Bronchus fibroblast of lung (primary cell): ENCODE data around the gene MMP2. TPM values are rescaled to one million over a fixed set of nuclear protein-coding genes. Genes with fewer than 3 reads are reported as not detected.

Source experiments
- total RNA-seq: library from RNA; depleted of rRNA; stranded (reverse); fragments of >200 nt; gene quantifications from 2 replicates; pipeline ENCODE4 v1.2.3, GENCODE V29; 2015

MMP2 gene
- 99.7 and 101 TPM in 2 replicates for total RNA-seq

DNA sequence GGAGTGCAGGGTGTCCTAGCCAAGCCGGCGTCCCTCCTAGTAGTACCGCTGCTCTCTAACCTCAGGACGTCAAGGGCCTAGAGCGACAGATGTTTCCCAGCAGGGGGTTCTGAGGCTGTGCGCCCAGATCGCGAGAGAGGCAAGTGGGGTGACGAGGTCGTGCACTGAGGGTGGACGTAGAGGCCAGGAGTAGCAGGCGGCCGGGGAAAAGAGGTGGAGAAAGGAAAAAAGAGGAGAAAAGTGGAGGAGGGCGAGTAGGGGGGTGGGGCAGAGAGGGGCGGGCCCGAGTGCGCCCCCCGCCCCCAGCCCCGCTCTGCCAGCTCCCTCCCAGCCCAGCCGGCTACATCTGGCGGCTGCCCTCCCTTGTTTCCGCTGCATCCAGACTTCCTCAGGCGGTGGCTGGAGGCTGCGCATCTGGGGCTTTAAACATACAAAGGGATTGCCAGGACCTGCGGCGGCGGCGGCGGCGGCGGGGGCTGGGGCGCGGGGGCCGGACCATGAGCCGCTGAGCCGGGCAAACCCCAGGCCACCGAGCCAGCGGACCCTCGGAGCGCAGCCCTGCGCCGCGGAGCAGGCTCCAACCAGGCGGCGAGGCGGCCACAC, at the start of gene MMP2:
Gene MMP2, plus strand, starts transcription at position 372 of the 603 bp plus-strand sequence. CDS start 282 bp downstream, outside the sequence.

DNA sequence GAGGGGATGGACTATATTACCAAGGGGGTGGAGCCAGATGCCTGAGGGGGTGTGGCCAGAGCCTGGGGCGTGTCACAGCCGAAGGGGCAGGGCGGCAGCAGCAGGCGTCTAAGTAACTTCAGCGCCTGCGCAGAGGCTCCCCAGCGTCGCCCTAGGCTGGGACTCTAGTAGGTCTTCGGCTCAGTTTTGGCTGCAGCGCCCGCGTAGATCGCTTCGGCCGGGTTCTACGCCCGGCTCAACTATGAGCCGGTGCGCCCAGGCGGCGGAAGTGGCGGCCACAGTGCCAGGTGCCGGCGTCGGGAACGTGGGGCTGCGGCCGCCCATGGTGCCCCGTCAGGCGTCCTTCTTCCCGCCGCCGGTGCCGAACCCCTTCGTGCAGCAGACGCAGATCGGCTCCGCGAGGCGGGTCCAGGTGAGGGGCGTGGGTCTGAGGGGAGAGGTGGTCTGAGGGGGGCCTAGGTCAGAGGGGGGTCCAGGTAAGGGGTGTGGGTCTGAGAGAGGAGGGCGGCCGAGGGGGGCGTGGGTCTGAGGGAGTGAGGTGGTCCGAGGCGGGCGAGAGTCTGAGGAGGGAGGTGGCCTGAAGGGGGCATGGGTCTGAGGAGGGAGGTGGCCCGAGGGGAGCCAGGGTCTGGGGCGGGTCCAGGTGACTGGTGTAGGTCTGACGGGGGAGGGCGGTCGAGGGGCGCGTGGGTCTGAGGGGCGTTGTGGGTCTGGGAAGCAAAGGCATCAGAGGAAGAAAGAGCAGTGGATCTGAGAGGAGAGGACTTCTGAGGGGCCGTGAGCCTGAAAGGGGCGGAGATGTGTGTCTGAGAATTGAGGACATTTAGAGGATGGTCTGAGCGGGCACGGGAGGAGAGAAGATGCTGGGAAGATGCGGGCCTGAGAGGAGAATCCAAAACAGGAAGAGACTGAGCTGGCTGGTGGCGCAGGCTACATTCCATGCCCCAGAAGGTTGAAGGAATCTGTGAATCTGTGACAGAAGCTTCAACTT, 30.2 kb downstream of the MMP2 start, which contains the start of gene LPCAT2:
Gene LPCAT2, plus strand, starts transcription at position 132 of the 991 bp plus-strand sequence. Its CDS starts 110 bp downstream, at position 242.

Other genes with a start within 250 kb of the MMP2 start
- not detected in 2 replicates for gene IRX6, start 155.0 kb upstream of the MMP2 start, total RNA-seq
- gene LPCAT2, start 29.9 kb downstream of the MMP2 start, total RNA-seq = 2.2 and 2.4 TPM in 2 replicates
- not detected in 2 replicates for gene CAPNS2, start 87.5 kb downstream of the MMP2 start, total RNA-seq
- not detected in 2 replicates for gene SLC6A2, start 176.8 kb downstream of the MMP2 start, total RNA-seq